ENCODE results near the gene ABCA3.
"Not testable (repeated sequence)": the region's sequence is repeated elsewhere in the genome, so short reads cannot be mapped to it uniquely, and the experiment has no call there.

Gene ABCA3

DNA sequence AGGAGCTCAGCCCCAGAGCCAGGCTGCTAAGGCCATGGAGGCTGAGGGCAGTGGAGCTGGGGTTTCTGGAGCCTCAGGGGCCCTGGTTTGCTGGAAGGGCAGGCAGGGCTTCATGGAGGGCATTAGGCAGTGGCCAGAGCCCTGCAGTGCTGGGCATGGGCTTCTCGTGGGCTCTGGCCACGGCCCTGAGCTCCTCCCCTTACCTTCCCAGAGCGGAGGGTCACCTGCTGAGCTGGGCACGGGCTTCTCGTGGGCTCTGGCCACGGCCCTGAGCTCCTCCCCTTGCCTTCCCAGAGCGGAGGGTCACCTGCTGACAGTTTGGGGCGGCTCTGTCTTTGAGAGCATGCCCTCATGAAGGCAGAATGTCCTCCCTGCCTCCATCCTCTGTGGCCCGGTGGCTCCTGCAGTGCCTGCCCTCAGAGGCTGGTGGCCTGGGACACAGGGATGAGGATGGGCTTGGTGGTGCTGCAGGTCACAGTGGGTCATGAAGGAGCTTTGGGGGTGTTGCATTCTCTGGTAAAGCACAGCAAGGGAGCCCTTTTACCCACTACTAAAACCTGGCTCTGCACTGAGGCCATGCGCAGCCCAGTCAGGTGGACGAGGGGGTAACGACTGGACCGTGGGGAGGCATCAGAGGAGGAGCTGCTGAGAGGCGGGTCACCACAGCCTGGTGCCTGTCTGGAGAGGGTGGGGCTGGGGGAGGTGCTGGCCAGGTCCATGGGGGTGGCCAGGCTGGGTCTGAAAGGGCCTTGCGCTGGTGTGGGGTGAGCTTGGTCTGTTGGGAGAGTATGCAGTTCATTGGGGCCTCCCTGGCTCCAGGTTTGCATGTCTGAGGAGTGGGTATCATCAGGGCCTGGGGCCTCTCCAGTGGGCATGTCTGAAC is 69.7 kb downstream of the ABCA3 start:
- H3K4me1 ChIP-seq (ENCODE audit: insufficient read depth, low read length, severe bottlenecking) = peaks cover 24% of the 10 kb centered on the region

DNA sequence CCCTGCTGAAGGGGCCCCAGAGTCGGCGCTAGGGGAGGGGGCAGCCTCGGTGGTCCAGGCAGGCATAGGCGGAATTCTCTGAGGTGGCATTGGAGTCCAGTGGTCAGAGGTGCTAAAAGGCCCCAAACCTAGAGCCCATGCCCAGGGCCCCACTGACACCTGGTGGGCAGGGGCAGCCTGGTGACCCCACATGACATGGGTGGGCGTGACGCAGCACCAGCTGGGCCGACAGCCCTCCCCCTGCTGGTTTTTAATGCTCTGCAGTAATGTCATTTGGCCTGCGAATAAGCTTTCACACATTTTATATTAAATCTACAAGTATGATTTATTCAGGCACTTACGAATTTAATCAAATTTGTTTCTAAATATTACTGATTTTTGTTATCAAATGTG is 70.5 kb downstream of the ABCA3 start:
- no peaks in the 10 kb centered on the region for H3K9me3 ChIP-seq (ENCODE audit: low read length)
- H3K27ac ChIP-seq (ENCODE audit: low read depth, low read length, poor library complexity, severe bottlenecking) = no peak overlapping the region
- H3F3A ChIP-seq (ENCODE audit: insufficient read depth, low read length) = no peaks in the 10 kb centered on the region
- H3K9me2 ChIP-seq (ENCODE audit: low read depth, low read length) = no peaks in the 10 kb centered on the region
- peaks cover 25% of the 10 kb centered on the region for H3K79me2 ChIP-seq (ENCODE audit: insufficient read depth, low read length)
- peaks cover 27% of the 10 kb centered on the region for H3K4me1 ChIP-seq (ENCODE audit: insufficient read depth, low read length, severe bottlenecking)
- TF ChIP-seq EZH2 (IDR thresholded peaks at IDR 0.05; ENCODE audit: borderline replicate concordance, low read length) = no peak
- TF ChIP-seq, protein P1, sequence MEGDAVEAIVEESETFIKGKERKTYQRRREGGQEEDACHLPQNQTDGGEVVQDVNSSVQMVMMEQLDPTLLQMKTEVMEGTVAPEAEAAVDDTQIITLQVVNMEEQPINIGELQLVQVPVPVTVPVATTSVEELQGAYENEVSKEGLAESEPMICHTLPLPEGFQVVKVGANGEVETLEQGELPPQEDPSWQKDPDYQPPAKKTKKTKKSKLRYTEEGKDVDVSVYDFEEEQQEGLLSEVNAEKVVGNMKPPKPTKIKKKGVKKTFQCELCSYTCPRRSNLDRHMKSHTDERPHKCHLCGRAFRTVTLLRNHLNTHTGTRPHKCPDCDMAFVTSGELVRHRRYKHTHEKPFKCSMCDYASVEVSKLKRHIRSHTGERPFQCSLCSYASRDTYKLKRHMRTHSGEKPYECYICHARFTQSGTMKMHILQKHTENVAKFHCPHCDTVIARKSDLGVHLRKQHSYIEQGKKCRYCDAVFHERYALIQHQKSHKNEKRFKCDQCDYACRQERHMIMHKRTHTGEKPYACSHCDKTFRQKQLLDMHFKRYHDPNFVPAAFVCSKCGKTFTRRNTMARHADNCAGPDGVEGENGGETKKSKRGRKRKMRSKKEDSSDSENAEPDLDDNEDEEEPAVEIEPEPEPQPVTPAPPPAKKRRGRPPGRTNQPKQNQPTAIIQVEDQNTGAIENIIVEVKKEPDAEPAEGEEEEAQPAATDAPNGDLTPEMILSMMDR (IDR thresholded peaks at IDR 0.05; ENCODE audit: low read length) = no peak
- peaks cover 15% of the 10 kb centered on the region for H3K36me3 ChIP-seq (ENCODE audit: insufficient read depth, low read length)
- H3K4me3 ChIP-seq (ENCODE audit: low read depth, low read length, poor library complexity, severe bottlenecking) = no peak overlapping the region
- H3K4me2 ChIP-seq (ENCODE audit: low read length) = no peak overlapping the region
- H2AFZ ChIP-seq (ENCODE audit: low read length) = no peak overlapping the region
- no peak overlapping the region for H3K9ac ChIP-seq (ENCODE audit: low read length)
- no peaks in the 10 kb centered on the region for H4K20me1 ChIP-seq (ENCODE audit: insufficient read depth, low read length)
- H3K27me3 ChIP-seq (ENCODE audit: insufficient read depth, low read length) = no peaks in the 10 kb centered on the region

More for the DNA sequence above, 69.7 kb downstream of the ABCA3 start:
- no peak overlapping the region for H3K4me2 ChIP-seq (ENCODE audit: low read length)
- H2AFZ ChIP-seq (ENCODE audit: low read length) = no peak overlapping the region
- peaks cover 18% of the 10 kb centered on the region for H3K79me2 ChIP-seq (ENCODE audit: insufficient read depth, low read length)
- no peak overlapping the region for H3K27ac ChIP-seq (ENCODE audit: low read depth, low read length, poor library complexity, severe bottlenecking)
- H3K36me3 ChIP-seq (ENCODE audit: insufficient read depth, low read length) = peaks cover 8% of the 10 kb centered on the region
- no peaks in the 10 kb centered on the region for H3K9me3 ChIP-seq (ENCODE audit: low read length)
- no peaks in the 10 kb centered on the region; the same call in 1 of the 2 replicates for H3K27me3 ChIP-seq (ENCODE audit: insufficient read depth, low read length)
- TF ChIP-seq, protein P1 (IDR thresholded peaks at IDR 0.05; ENCODE audit: low read length) = no peak
- TF ChIP-seq EZH2 (IDR thresholded peaks at IDR 0.05; ENCODE audit: borderline replicate concordance, low read length) = no peak
- H3F3A ChIP-seq (ENCODE audit: insufficient read depth, low read length) = no peaks in the 10 kb centered on the region
- no peaks in the 10 kb centered on the region for H4K20me1 ChIP-seq (ENCODE audit: insufficient read depth, low read length)
- no peaks in the 10 kb centered on the region for H3K9me2 ChIP-seq (ENCODE audit: low read depth, low read length)
- H3K4me3 ChIP-seq (ENCODE audit: low read depth, low read length, poor library complexity, severe bottlenecking) = no peak overlapping the region
- no peak overlapping the region for H3K9ac ChIP-seq (ENCODE audit: low read length)

DNA sequence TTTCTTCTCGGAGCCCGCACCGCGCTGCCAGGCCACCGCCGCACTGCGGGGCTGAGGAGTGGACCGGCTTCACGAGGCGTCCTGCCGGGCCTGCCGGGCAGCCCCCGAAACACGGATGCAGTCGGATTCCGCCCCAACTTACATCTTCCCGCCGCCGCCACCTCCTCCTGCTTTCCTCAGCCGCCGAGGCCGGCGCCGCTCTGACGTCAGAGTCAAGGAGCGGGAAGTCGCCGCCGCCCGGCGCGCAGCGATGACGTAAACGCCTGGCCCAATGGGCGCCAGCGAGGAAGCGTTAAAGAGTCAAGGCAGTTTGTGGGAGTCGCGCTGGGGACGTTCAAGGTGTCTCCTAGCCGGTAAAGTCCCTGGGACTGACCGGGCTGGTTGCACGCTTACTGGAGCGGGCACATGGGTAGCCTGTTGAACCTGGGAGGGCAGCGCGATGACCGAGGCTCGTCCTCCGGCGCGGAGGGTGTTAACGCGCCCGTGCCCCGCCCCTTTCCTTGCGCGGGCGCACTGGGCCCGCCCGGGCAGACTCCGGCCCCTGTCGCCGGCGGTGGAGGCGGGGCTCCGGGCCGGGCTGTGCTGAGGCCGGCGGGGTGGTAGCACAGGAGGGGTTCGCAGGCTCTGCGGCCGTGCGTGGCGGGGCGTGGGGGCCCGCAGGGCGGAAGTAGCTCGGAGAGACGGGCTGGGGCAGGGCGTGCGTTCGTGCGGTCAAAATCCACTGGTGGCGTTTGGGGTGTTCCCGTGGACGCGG is 72.4 kb downstream of the ABCA3 start, which contains the start of gene RNPS1:
TSS of gene RNPS1 (minus strand) at position 214 of the 754 bp plus-strand sequence. CDS start 3,483 bp downstream, outside the sequence.
- Histone ChIP-seq H3K4me1 (ENCODE audit: insufficient read depth, low read length, severe bottlenecking) (peaks cover 27% of the 10 kb centered on the region), H3K36me3 (ENCODE audit: insufficient read depth, low read length) (peaks cover 35% of the 10 kb centered on the region), H3K27me3 (ENCODE audit: insufficient read depth, low read length) (no peaks in the 10 kb centered on the region), H2AFZ (ENCODE audit: low read length) (no peak within 1 kb of the TSS), H3K27ac (ENCODE audit: low read depth, low read length, poor library complexity, severe bottlenecking) (peak within 1 kb of the TSS; percentile 80), H3K9me2 (ENCODE audit: low read depth, low read length) (no peaks in the 10 kb centered on the region), H3K79me2 (ENCODE audit: insufficient read depth, low read length) (peaks cover 41% of the 10 kb centered on the region), H3K9me3 (ENCODE audit: low read length) (no peaks in the 10 kb centered on the region), H3F3A (ENCODE audit: insufficient read depth, low read length) (no peaks in the 10 kb centered on the region), H4K20me1 (ENCODE audit: insufficient read depth, low read length) (no peaks in the 10 kb centered on the region), H3K9ac (ENCODE audit: low read length) (peak within 1 kb of the TSS; percentile 72), H3K4me3 (ENCODE audit: low read depth, low read length, poor library complexity, severe bottlenecking) (peak within 1 kb of the TSS; percentile 86), H3K4me2 (ENCODE audit: low read length) (peak within 1 kb of the TSS; percentile 87)
- no peak for TF ChIP-seq EZH2 (IDR thresholded peaks at IDR 0.05; ENCODE audit: borderline replicate concordance, low read length)
- TF ChIP-seq, protein P1 (IDR thresholded peaks at IDR 0.05; ENCODE audit: low read length) = no peak

DNA sequence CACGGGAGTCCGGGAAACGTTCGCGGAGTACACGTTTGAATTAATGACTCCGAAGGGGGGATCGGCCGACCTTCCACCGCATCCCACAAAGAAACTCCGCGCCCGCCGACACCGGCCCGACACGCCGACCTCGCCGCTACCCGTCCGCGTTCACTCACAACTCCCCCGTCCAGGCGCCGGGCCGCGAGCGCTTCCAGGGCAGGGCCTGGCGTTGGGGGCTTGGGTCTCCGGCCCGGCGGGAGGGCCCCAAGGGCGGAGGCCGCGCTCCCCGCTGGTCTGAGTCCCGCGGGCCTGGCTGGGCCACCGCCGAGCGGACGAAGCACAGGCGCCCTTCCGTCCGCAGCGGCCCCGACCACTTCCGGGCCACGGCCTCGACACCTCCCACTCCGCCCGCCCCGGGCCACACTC is 73.0 kb downstream of the ABCA3 start:
- peak overlapping the region; percentile 86 for H3K4me3 ChIP-seq (ENCODE audit: low read depth, low read length, poor library complexity, severe bottlenecking)
- H3K4me1 ChIP-seq (ENCODE audit: insufficient read depth, low read length, severe bottlenecking) = peaks cover 27% of the 10 kb centered on the region
- H3K36me3 ChIP-seq (ENCODE audit: insufficient read depth, low read length) = peaks cover 41% of the 10 kb centered on the region
- H3K79me2 ChIP-seq (ENCODE audit: insufficient read depth, low read length) = peaks cover 41% of the 10 kb centered on the region
- not testable (repeated sequence) for H3K27me3 ChIP-seq (ENCODE audit: insufficient read depth, low read length); H4K20me1 ChIP-seq (ENCODE audit: insufficient read depth, low read length); H2AFZ ChIP-seq (ENCODE audit: low read length); H3F3A ChIP-seq (ENCODE audit: insufficient read depth, low read length); H3K9me2 ChIP-seq (ENCODE audit: low read depth, low read length); H3K9me3 ChIP-seq (ENCODE audit: low read length)
- peak overlapping the region; percentile 72 for H3K9ac ChIP-seq (ENCODE audit: low read length)
- H3K27ac ChIP-seq (ENCODE audit: low read depth, low read length, poor library complexity, severe bottlenecking) = peak overlapping the region; percentile 80
- peak overlapping the region; percentile 79 for H3K4me2 ChIP-seq (ENCODE audit: low read length)

DNA sequence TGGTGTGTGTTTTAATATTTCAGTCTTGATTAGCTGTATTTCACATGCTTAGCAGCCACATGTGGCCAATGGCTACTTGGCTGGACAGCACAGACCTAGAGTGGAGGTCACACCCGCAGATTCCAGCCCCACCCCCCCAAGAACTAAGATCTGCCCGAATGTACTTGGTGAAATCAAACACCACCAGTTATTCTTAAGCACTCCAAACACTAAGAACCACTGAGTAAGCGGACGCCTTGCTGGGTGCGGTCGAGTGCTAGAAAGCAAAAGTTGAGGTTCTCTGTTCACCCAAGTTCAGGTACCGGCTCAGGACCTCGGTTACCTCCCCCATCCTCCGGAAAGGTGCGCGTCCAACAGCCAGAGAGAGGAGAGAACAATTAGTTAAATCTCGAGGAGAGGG is 73.6 kb downstream of the ABCA3 start:
- not testable (repeated sequence) for H2AFZ ChIP-seq (ENCODE audit: low read length); H3K9me2 ChIP-seq (ENCODE audit: low read depth, low read length); H4K20me1 ChIP-seq (ENCODE audit: insufficient read depth, low read length); H3K9me3 ChIP-seq (ENCODE audit: low read length); H3F3A ChIP-seq (ENCODE audit: insufficient read depth, low read length); H3K27me3 ChIP-seq (ENCODE audit: insufficient read depth, low read length); H3K27ac ChIP-seq (ENCODE audit: low read depth, low read length, poor library complexity, severe bottlenecking)
- H3K4me2 ChIP-seq (ENCODE audit: low read length) = peak overlapping the region; percentile 79
- H3K36me3 ChIP-seq (ENCODE audit: insufficient read depth, low read length) = peaks cover 47% of the 10 kb centered on the region
- peaks cover 27% of the 10 kb centered on the region for H3K4me1 ChIP-seq (ENCODE audit: insufficient read depth, low read length, severe bottlenecking)
- H3K4me3 ChIP-seq (ENCODE audit: low read depth, low read length, poor library complexity, severe bottlenecking) = peak overlapping the region; percentile 86
- peak overlapping the region; percentile 72 for H3K9ac ChIP-seq (ENCODE audit: low read length)
- peaks cover 41% of the 10 kb centered on the region for H3K79me2 ChIP-seq (ENCODE audit: insufficient read depth, low read length)

Measured in OCI-LY1 (cell line).